Putamen (tissue), 1 donor: Measurements from ENCODE around the gene LCN12.
"Not testable (repeated sequence)": the region's sequence is repeated elsewhere in the genome, so short reads cannot be mapped to it uniquely, and the experiment has no call there.

Experiments used
- DNase-seq: peaks from one replicate; pipeline ENCODE4 v3.0.0-alpha.2; 2016; ENCODE audit warnings: low spot score

The LCN12 gene

GRCh38 chr9:136991993-136992818 is 40.1 kb downstream of the LCN12 start, which contains the start of gene PAXX:
Gene PAXX, plus strand, starts transcription at chr9:136992422. Its CDS starts 22 bp downstream, at chr9:136992444.
- peak; percentile 87 for DNase-seq

DNA sequence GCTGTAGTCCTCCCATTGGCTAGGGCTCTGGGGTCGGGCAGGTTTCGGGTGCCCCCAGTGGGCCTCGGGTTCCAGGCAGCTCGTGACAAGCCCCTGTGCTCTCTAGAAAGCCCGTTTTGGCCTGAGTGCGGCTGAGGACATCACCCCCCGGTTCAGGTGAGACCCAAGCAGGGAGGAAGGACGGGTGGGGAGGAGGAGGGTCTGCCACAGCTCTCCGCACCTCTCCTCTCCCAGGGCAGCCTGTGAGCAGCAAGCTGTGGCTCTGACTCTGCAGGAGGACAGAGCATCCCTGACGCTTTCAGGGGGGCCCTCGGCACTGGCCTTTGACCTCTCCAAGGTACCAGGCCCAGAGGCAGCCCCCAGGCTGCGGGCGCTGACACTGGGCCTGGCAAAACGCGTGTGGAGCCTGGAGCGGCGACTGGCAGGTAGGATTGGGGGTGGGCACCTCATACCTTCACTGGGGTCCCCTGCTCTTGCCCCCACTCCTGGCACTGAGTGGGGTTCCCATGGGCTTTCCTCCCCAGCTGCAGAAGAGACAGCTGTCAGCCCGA is 40.8 kb downstream of the LCN12 start:
- DNase-seq = no peak

GRCh38 chr9:136994180-136994887 is 42.3 kb downstream of the LCN12 start:
- no peak for DNase-seq

DNA sequence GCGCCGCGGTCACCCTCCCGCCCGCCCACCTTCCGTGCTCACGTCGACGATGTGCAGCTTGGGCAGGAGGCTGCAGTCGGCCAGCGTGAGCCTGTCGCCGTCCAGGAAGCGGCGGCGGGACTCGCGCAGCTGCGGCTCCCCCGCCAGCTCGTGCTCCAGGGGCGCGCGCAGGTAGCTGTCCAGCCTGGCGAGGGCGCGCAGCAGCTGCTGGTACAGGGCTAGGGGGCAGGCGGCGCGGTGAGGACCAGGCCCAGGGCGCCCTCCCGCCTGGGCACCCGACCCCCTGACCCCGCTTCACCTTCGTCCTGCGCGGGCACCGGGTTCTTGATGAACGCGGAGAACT is 42.8 kb downstream of the LCN12 start:
- no peak for DNase-seq

DNA sequence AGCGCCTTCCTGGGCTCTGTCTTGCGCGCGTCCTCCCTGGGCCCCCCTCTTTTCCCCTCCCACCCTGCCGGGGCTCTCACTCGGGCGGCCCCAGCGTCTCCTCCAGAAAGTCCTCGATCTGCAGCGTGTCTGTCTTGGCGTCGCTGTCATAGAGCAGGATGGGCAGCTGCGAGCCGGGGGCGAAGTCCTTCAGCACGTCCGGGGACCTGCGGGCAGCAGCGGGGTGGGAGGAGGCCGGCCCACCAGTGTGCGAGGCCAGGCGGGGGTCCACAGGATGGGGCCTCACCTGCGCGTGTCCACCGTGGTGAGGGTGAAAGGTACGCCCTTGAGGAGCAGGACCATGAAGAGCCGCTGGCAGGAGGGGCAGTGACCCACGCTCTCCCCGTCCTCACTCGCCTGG is 43.3 kb downstream of the LCN12 start:
- DNase-seq = no peak

DNA sequence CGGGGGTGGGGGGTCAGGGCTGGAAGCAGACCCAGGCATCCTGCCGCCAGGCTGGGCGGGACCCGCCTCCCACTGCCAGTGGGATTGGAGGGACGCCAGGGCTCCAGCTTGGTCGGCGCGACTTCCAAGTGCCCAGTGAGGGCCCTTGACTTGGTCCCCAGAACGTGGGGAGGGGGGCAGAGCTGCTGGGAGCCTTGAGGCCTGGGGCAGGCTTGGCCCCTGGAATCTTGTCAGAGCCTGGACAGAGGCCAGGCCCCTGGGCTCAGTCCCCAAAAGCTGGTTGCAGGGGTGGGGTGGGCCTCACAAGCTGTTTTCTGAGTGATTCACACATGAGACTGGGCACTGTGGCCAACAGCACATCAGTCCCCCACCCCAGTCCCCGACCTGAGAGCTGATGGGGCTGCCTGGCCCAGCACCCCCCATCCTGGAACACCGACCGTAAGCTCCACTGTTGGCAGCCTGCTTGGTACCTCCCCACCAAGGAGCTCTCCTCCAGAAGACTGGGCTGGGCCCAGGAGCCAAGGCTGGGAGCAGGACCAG is 43.8 kb downstream of the LCN12 start:
- DNase-seq = no peak

DNA sequence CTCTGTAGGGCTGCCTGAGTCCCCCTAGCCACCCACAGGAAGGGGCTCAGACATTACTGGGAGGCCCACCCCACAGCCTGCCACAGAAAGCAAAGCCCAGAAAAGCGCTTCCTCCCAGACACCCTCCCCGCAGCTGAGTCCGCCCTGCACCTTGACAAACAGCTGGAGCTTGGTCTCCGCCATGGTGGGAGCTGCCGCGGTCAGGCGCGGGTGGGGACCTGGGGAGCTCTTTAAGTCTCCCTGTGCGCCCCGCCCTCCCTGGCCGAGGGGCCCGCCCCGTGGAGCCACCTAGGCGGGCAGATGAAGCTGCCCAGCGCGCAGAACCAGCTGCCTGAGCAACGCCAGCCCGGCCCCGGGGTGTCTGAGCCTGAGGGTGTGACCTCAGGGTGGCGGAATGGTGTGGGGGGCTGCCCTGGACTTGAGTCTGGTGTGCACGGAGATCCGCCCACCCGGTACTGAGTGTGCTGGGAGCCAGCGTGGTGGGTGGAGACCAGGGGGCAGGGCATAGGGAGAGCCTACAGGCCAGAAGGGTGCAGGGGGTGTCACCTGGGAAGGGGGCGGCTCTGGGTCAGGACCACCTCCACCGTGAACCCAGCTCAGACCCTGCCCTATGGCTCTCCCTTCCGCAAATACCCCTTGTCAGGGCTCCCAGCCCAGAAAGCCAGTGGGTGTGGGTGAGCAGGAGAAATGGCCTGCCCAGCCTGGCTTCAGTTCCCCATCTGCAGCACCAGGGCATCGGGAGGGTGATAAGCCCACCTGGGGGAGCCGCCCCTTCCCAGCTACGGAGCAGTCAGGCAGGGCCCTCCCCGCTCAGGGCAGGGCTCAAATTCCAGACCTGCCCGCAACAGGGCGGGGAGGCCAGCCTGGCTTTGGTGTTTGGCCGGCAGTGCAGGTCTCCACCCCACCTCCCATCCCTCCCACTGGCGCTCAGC is 44.6 kb downstream of the LCN12 start, which contains the start of gene CLIC3:
CLIC3 (minus strand) TSS at position 208 of the 932 bp plus-strand sequence; CDS start at position 183, 25 bp downstream.
- no peak for DNase-seq

GRCh38 chr9:136997371-136997770 is 45.3 kb downstream of the LCN12 start:
- no peak for DNase-seq

GRCh38 chr9:136997830-136998234 is 45.8 kb downstream of the LCN12 start:
- no peak for DNase-seq

GRCh38 chr9:137000177-137000930 is 48.3 kb downstream of the LCN12 start:
- DNase-seq = no peak

GRCh38 chr9:137001857-137002645 is 50.0 kb downstream of the LCN12 start:
- no peak for DNase-seq

DNA sequence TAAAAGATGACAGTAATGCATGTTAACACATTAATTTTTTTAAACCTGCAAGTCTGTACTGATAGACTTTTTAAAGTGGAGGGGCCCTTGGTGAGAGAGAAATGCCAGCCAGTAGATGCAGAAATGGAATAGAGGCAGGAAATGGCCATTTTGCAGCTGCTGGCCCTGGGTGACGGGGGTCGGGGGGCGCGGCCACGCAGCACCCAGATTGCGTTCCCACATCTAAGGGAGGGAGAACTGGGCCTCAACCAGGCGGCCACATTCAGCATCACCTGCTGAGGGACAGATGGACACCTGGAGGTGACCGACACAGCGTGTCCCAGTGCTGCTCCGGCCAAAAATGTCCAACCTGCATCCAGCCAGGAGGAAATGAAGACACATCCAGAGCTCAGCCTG is 50.6 kb downstream of the LCN12 start:
- DNase-seq = no peak

- DNase-seq = not testable (repeated sequence)
Measured at GRCh38 chr9:137004285-137004684, 52.2 kb downstream of the LCN12 start.
